ENCODE results near the gene ABLIM1.

GRCh38 chr10:114576132-114576487, 82.0 kb downstream of the ABLIM1 start:
- TF ChIP-seq CTCF (IDR thresholded peaks at IDR 0.05) (no peak), POLR2A (IDR thresholded peaks at IDR 0.05) (no peak), EP300 (IDR thresholded peaks at IDR 0.05) (no peak)
